HepG2 (cell line): Measurements from ENCODE around the gene STX1B. TPM values are rescaled to one million over a fixed set of nuclear protein-coding genes. Genes with fewer than 3 reads are reported as not detected.

Experiments
- AGO1 ChIP-seq: fragments of 200-400 bp; formaldehyde crosslinking; IDR thresholded peaks from 2 replicates; pipeline ENCODE4 v1.6.1; 2017; ENCODE audit warnings: mild to moderate bottlenecking, low read depth, low read length, moderate library complexity; ENCODE audit not compliant: poor library complexity, severe bottlenecking
- BORCS8-MEF2B ChIP-seq: sonication (generic); formaldehyde crosslinking; IDR thresholded peaks from 2 replicates; pipeline ENCODE4 v1.8.0; 2022; ENCODE audit warnings: mild to moderate bottlenecking, missing genetic modification reagents
- CBX1 ChIP-seq: IDR thresholded peaks from one replicate; pipeline ENCODE4 v1.6.1; 2016; ENCODE audit warnings: antibody characterized with exemption, low read depth
- CCAR2 ChIP-seq: fragments of 200-400 bp; formaldehyde crosslinking; optimal IDR thresholded peaks from 2 replicates; pipeline ENCODE3; 2018; ENCODE audit warnings: low read depth, mild to moderate bottlenecking, low read length, moderate library complexity
- DNMT3B ChIP-seq: conservative IDR thresholded peaks from 2 replicates; pipeline ENCODE4 v1.6.1; 2016; ENCODE audit warnings: missing biosample characterization, control low read depth
- GFI1 ChIP-seq: sonication (generic); formaldehyde crosslinking; IDR thresholded peaks from 2 replicates; pipeline ENCODE4 v1.5.0; 2020; ENCODE audit warnings: missing genetic modification reagents, mild to moderate bottlenecking, borderline replicate concordance
- HMGA1 ChIP-seq: sonication (generic); formaldehyde crosslinking; conservative IDR thresholded peaks from 2 replicates; pipeline ENCODE4 v1.4.0; 2020; ENCODE audit warnings: missing genetic modification reagents
- LCORL ChIP-seq, 2 experiments: fragments of 450-650 bp in 1 of 2; sonication (generic) in 1 of 2; formaldehyde crosslinking in 1 of 2; IDR thresholded peaks; 2 replicates each; pipeline versions ENCODE4 v1.5.0 to v1.6.1; 2017 to 2020; ENCODE audit warnings: antibody characterized with exemption in 1 of 2, missing genetic modification reagents in 1 of 2
- NCOA5 ChIP-seq: sonication (generic); formaldehyde crosslinking; IDR thresholded peaks from 2 replicates; pipeline ENCODE4 v1.4.0; 2020; ENCODE audit warnings: missing genetic modification reagents
- NFATC3 ChIP-seq: sonication (generic); formaldehyde crosslinking; IDR thresholded peaks from 2 replicates; pipeline ENCODE4 v1.5.1; 2020; ENCODE audit warnings: mild to moderate bottlenecking, missing genetic modification reagents
- NFIB ChIP-seq: sonication (generic); formaldehyde crosslinking; IDR thresholded peaks from 2 replicates; pipeline ENCODE4 v1.9.0; 2021; ENCODE audit warnings: missing genetic modification reagents, mild to moderate bottlenecking, borderline replicate concordance
- NFYC ChIP-seq: IDR thresholded peaks from 2 replicates; pipeline ENCODE4 v1.6.1; 2016; ENCODE audit warnings: missing genetic modification reagents, missing compliant biosample characterization
- ZFX ChIP-seq: sonication (generic); formaldehyde crosslinking; IDR thresholded peaks from 2 replicates; pipeline ENCODE4 v1.4.0; 2020; ENCODE audit warnings: mild to moderate bottlenecking, low read depth, missing genetic modification reagents, moderate library complexity
- ZNF207 ChIP-seq: fragments of 450-650 bp; IDR thresholded peaks from 2 replicates; pipeline ENCODE4 v1.6.1; 2016; ENCODE audit warnings: antibody characterized with exemption, borderline replicate concordance
- ZNF501 ChIP-seq: sonication (generic); formaldehyde crosslinking; IDR thresholded peaks from 2 replicates; pipeline ENCODE4 v1.5.1; 2020; ENCODE audit warnings: mild to moderate bottlenecking, moderate library complexity, missing genetic modification reagents
- ZNF530 ChIP-seq: sonication (generic); formaldehyde crosslinking; IDR thresholded peaks from 2 replicates; pipeline ENCODE4 v1.5.0; 2020; ENCODE audit warnings: low read depth, mild to moderate bottlenecking, missing genetic modification reagents
- ZNF558 ChIP-seq: sonication (generic); formaldehyde crosslinking; IDR thresholded peaks from 2 replicates; pipeline ENCODE4 v1.9.0; 2022; ENCODE audit warnings: mild to moderate bottlenecking, missing genetic modification reagents, borderline replicate concordance
- ZNF572 ChIP-seq: sonication (generic); formaldehyde crosslinking; IDR thresholded peaks from 2 replicates; pipeline ENCODE4 v1.5.1; 2020; ENCODE audit warnings: mild to moderate bottlenecking, missing genetic modification reagents
- ZNF615 ChIP-seq: sonication (generic); formaldehyde crosslinking; IDR thresholded peaks from 2 replicates; pipeline ENCODE4 v1.5.0; 2020; ENCODE audit warnings: mild to moderate bottlenecking, missing genetic modification reagents, borderline replicate concordance
- ZNF761 ChIP-seq: sonication (generic); formaldehyde crosslinking; conservative IDR thresholded peaks from 2 replicates; pipeline ENCODE4 v1.4.0; 2020; ENCODE audit warnings: mild to moderate bottlenecking, missing genetic modification reagents
- ZNF776 ChIP-seq: sonication (generic); formaldehyde crosslinking; IDR thresholded peaks from 2 replicates; pipeline ENCODE4 v1.4.0; 2020; ENCODE audit warnings: mild to moderate bottlenecking, missing genetic modification reagents
- ZSCAN21 ChIP-seq: sonication (generic); formaldehyde crosslinking; IDR thresholded peaks from 2 replicates; pipeline ENCODE4 v1.8.0; 2022; ENCODE audit warnings: mild to moderate bottlenecking, missing genetic modification reagents, moderate library complexity, borderline replicate concordance
- ZZZ3 ChIP-seq: sonication (generic); formaldehyde crosslinking; IDR thresholded peaks from 2 replicates; pipeline ENCODE4 v1.4.0; 2020; ENCODE audit warnings: missing genetic modification reagents, mild to moderate bottlenecking, borderline replicate concordance
- polyA plus RNA-seq, 8 experiments: library from polyadenylated mRNA; depleted of rRNA in 3 of 8; stranded (reverse) in 7 of 8; unstranded in 1 of 8; fragments of >200 nt; fragmentation: Illumina TruSeq in 4 of 8; extraction: Trizol in 4 of 8; gene quantifications; 2 replicates each; pipeline versions ENCODE4 v1.2.1 to v1.2.3, GENCODE V29; 2011 to 2016; ENCODE audit warnings: low read depth in 4 of 8, missing spikeins in 1 of 8, mixed read lengths in 1 of 8; ENCODE audit not compliant: insufficient read depth in 1 of 8
- total RNA-seq, 5 experiments: library from RNA; depleted of rRNA; stranded (reverse); fragments of >200 nt; fragmentation: Illumina TruSeq; extraction: Trizol; gene quantifications; 2 replicates each; pipeline ENCODE4 v1.2.3, GENCODE V29; 2016; ENCODE audit warnings: low read depth in 1 of 5
- TF ChIP-seq, protein P1 (sequence below): sonication (generic); formaldehyde crosslinking; IDR thresholded peaks from 2 replicates; pipeline ENCODE4 v1.4.0; 2020; ENCODE audit warnings: missing genetic modification reagents, borderline replicate concordance
- TF ChIP-seq, protein P2 (sequence below): sonication (generic); formaldehyde crosslinking; IDR thresholded peaks from 2 replicates; pipeline ENCODE4 v1.8.0; 2022; ENCODE audit warnings: missing genetic modification reagents, mild to moderate bottlenecking, inconsistent platforms, borderline replicate concordance
- TF ChIP-seq, protein P3 (sequence below): fragments of 450-650 bp; IDR thresholded peaks from 2 replicates; pipeline ENCODE4 v1.6.1; 2017; ENCODE audit warnings: mild to moderate bottlenecking
- TF ChIP-seq, protein P4 (sequence below): sonication (generic); formaldehyde crosslinking; IDR thresholded peaks from 2 replicates; pipeline ENCODE4 v1.4.0; 2020; ENCODE audit warnings: missing genetic modification reagents

The STX1B gene
- total and polyA plus RNA-seq, 2 of the 13 experiments (the other 11 are each of a cell fraction or from before 2014, with no cell fraction given), result 2.1 to 3.0 TPM

DNA sequence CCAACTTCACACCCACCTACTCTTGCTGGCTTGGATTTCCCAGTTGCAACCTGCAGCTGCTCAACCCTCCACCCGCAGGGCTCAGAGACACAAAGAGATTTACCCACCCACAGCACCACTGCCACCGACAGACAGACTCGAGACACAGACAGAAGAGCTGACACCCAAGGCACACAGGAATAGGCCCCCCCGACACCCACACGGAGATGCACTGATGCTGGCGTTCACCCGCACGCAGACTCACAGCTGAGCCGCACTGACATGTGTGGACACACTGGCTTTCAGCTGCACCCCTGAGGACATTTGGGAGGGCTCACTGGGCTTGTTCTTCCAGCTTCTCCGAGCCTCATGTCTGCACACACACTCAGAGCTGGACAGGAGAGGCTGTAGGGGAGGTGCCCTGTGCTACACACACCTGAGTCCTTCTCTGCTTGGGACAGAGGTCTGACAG, 8.2 kb downstream of the STX1B start (continued):
- no peak for TF ChIP-seq NFIB
- no peak for TF ChIP-seq LCORL (IDR thresholded peaks at IDR 0.05)
- no peak; the same call in 1 of the 2 replicates for TF ChIP-seq LCORL (CRISPR knock-in tag; IDR thresholded peaks at IDR 0.05)
- 0 out of 2 replicates have a peak, but pooled peaks have one; percentile 8 for TF ChIP-seq ZNF776 (CRISPR knock-in tag)
- TF ChIP-seq AGO1, result no peak
- TF ChIP-seq DNMT3B (CRISPR knock-in tag), result no peak
- TF ChIP-seq ZSCAN21 (CRISPR knock-in tag), result no peak
- no peak for TF ChIP-seq ZNF530 (CRISPR knock-in tag)
- no peak for TF ChIP-seq CCAR2
- TF ChIP-seq, protein P1, sequence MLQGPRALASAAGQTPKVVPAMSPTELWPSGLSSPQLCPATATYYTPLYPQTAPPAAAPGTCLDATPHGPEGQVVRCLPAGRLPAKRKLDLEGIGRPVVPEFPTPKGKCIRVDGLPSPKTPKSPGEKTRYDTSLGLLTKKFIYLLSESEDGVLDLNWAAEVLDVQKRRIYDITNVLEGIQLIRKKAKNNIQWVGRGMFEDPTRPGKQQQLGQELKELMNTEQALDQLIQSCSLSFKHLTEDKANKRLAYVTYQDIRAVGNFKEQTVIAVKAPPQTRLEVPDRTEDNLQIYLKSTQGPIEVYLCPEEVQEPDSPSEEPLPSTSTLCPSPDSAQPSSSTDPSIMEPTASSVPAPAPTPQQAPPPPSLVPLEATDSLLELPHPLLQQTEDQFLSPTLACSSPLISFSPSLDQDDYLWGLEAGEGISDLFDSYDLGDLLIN (CRISPR knock-in tag), result no peak
- no peak for TF ChIP-seq ZNF615
- 0 out of 2 replicates have a peak, but pooled peaks have one; percentile 6 for TF ChIP-seq ZZZ3 (CRISPR knock-in tag)
- TF ChIP-seq GFI1 (CRISPR knock-in tag), result no peak; the same call in 1 of the 2 replicates
- no peak for TF ChIP-seq ZNF207
- TF ChIP-seq BORCS8-MEF2B (CRISPR knock-in tag), result no peak
- TF ChIP-seq ZNF558, result no peak
- no peak for TF ChIP-seq CBX1
- TF ChIP-seq NCOA5, result no peak
- no peak; the same call in 1 of the 2 replicates for TF ChIP-seq ZNF572 (CRISPR knock-in tag)
- TF ChIP-seq ZFX, result no peak
- TF ChIP-seq, protein P2, sequence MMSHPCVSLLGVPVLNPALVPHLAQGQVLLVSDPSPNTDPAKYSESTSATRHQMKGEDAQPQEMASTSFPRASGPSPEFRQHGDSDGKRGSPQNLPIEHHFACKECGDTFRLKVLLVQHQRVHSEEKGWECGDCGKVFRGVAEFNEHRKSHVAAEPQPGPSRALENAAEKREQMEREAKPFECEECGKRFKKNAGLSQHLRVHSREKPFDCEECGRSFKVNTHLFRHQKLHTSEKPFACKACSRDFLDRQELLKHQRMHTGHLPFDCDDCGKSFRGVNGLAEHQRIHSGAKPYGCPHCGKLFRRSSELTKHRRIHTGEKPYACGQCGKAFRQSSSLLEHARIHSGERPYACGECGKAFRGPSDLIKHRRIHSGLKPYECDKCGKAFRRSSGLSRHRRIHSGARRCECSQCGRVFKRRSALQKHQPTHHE (CRISPR knock-in tag), result no peak
- 0 out of 2 replicates have a peak, but pooled peaks have one; percentile 10 for TF ChIP-seq ZNF761
- TF ChIP-seq HMGA1 (CRISPR knock-in tag), result no peak
- TF ChIP-seq, protein P3, sequence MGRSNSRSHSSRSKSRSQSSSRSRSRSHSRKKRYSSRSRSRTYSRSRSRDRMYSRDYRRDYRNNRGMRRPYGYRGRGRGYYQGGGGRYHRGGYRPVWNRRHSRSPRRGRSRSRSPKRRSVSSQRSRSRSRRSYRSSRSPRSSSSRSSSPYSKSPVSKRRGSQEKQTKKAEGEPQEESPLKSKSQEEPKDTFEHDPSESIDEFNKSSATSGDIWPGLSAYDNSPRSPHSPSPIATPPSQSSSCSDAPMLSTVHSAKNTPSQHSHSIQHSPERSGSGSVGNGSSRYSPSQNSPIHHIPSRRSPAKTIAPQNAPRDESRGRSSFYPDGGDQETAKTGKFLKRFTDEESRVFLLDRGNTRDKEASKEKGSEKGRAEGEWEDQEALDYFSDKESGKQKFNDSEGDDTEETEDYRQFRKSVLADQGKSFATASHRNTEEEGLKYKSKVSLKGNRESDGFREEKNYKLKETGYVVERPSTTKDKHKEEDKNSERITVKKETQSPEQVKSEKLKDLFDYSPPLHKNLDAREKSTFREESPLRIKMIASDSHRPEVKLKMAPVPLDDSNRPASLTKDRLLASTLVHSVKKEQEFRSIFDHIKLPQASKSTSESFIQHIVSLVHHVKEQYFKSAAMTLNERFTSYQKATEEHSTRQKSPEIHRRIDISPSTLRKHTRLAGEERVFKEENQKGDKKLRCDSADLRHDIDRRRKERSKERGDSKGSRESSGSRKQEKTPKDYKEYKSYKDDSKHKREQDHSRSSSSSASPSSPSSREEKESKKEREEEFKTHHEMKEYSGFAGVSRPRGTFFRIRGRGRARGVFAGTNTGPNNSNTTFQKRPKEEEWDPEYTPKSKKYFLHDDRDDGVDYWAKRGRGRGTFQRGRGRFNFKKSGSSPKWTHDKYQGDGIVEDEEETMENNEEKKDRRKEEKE, result no peak
- no peak for TF ChIP-seq NFYC (CRISPR knock-in tag)
- no peak for TF ChIP-seq ZNF501
- TF ChIP-seq, protein P4, sequence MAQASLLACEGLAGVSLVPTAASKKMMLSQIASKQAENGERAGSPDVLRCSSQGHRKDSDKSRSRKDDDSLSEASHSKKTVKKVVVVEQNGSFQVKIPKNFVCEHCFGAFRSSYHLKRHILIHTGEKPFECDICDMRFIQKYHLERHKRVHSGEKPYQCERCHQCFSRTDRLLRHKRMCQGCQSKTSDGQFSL (CRISPR knock-in tag), result no peak
- no peak for TF ChIP-seq NFATC3 (CRISPR knock-in tag)
